GM21529 (cell line): ENCODE measurements around the gene FYCO1.
A peak's percentile ranks its signal among the peaks of the same experiment; 100 is the strongest.

ENCODE experiments used
- ATAC-seq: cut with Tn5 transposase; IDR thresholded peaks from one replicate; pipeline ENCODE4 v1.9.1; 2021; ENCODE audit not compliant: unreplicated experiment

FYCO1 gene

GRCh38 chr3:45944830-45945620 is 50.6 kb downstream of the FYCO1 start:
- no peak for ATAC-seq

- ATAC-seq: no peak
Observed at GRCh38 chr3:45943207-45943846, 52.3 kb downstream of the FYCO1 start, which contains the start of gene CXCR6. Gene CXCR6, plus strand, starts transcription at chr3:45943464. Its CDS starts 3,018 bp downstream, at chr3:45946482.

DNA sequence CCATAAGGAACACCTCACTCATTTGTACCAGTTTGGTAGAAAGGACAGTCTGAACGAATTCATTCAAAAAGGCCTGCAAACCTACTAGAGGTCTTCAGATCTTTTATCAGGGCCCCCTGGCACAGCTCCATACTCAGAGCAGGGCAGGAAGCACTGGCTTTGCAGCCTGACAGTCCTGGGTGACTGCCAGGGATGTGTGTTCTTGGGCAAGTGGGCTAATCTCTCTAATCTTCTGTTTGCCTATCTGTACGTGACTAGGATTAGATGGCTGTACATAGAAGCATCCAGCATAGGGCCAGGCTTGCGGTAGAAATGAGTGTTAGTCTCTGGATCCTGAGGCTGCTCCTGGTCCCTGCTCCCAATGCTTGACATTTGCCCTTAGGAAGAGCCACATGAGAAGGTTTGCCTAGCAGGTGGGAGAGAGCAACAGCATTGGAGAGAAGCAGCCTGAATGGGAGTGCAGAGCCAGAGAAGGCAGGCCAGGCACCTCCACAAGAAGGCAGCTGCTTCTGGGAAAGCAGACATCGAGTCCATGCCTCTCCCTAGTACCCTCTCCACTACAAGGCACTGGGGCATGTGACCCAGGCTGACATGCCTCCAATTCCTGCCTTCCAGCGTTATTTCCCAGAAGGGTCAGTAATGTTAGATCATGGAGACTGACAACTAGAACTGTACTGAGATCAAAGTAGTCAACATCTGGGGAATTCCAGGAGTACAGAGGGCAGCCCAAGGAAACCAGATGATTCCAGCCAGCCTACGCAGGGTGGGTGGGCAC is 53.4 kb downstream of the FYCO1 start:
- ATAC-seq: no peak

- ATAC-seq: no peak
Observed at GRCh38 chr3:45940781-45941365, 54.8 kb downstream of the FYCO1 start.

GRCh38 chr3:45940004-45940780 is 55.4 kb downstream of the FYCO1 start:
- no peak for ATAC-seq

- ATAC-seq: peak; percentile 7
Observed at GRCh38 chr3:45939341-45939771, 56.3 kb downstream of the FYCO1 start.

GRCh38 chr3:45938864-45939263 is 56.8 kb downstream of the FYCO1 start:
- ATAC-seq: peak; percentile 67

DNA sequence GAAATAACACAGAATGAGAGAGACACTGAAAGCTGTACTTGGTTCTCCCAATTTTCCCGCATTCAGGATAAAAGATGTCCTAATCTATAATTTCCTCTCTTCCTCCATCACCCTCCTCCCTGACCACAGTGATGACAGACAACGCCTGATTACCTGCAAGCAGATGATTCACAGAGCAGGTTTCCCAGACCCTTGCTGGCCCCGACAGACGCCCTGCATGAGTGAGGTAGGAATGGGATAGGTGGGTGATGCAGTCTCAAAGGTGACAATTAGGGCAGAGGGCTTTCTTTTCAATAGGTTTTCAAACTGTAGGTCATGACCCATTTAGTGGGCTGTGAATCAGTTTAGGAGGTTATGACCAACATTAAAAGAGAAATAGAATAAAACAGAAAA is 57.6 kb downstream of the FYCO1 start:
- ATAC-seq: no peak

GRCh38 chr3:45937206-45938042 is 58.2 kb downstream of the FYCO1 start:
- no peak for ATAC-seq

DNA sequence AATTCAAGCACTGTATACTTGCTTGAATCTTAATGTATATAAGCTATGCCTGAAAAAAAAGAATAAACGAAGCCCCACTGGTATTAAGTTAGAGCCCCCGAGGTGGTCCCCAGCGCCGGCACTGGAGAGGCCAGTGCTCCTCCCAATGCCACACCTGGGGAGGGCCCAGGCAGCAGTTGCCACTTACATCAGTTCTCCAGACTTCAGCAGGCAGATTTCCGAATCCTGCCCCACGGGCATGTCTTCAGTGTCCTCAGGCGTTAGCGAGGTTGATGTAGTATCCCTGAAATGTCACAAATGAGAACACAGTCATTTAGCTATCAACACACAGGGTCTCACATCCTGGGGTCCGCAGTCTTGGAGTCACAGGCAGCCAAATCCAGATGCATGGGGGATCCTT is 59.4 kb downstream of the FYCO1 start:
- ATAC-seq: no peak

GRCh38 chr3:45933591-45933990 is 62.0 kb downstream of the FYCO1 start:
- no peak for ATAC-seq

DNA sequence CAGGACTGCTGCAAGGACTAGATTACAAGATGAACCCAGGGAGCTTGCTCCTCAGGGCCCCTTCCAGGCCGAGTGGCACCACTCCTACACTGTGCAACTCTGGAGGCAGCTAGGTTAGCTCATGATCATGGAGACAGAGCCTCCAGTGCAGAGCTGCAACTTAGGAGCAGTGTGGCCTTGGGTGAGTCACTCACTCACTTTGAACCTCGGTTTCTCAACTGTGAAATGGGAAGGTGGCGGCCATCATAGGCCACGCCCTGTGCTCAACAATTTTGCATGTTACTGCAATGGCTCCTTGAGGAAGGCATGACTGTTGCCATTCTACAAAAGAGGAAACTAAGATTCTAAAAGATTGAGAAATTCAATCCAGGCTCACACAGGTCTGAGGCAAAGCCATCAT is 63.5 kb downstream of the FYCO1 start:
- no peak for ATAC-seq

DNA sequence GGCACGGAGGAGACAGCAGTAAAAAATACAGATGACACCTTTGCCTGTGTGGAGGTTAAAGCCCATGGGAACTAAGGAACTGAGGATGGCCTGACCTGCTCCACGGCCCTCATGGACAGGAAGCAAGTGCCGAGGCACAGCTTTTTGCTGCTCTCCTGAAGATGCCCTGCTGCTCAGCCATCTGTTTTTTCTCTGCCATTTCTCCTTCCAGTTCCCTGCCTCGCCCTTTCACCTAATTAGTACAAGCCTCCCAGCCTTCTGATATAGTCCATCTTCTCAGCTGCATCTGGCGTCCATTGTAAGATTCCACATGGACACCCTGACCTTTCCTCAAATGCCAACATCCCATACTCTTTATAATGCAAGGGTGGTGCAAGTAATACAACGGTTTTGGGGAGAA is 64.1 kb downstream of the FYCO1 start:
- ATAC-seq: no peak

DNA sequence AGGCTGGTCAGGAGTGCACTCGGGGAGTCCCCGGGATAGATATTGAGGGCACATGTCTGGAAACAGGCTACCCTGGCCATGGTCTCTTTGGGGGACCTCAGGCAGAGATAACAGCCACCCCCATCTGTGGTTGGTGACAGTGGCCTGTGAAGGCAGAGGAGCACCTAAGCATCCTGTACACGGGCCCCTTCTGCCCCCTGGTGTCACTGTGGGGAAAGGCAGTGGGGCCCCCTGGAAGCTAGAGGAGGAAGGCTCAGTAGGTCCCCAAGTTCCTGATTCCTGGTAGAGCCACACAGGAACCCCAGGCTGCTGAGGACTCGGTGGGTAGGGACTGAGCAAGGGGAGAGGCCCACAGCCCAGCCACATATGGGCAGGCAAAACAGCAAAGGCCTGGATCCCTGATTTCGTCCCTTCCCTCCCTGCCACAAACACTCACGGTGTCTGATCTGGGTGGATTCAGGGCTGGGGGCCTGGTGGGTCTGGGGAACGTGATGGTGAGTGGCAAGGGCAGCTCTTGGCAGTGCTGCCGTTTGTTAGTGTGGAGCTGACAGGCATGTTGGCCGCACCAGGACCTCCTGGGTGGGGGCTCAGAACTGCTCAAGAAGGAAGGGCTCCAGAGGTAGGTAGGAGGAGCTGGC is 66.5 kb downstream of the FYCO1 start:
- peak; percentile 55 for ATAC-seq

DNA sequence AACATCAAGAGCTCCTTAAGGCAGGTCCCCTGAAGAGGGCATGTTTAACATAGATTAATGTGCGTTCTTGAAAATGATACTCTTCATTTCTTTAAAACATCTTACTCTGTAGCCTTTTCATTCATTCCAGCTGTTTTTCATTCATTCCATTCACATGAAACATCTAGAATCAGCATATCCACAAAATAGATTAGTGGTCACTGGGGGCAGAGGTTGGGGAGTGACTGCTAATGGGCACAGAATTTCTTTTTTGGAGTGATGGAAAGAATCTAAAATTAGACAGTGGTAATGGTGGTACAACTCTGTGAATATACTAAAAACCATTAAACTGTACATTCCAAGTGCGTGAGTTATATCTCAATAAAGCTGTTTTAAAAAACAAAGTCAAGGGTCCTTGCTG is 67.7 kb downstream of the FYCO1 start:
- ATAC-seq: no peak

GRCh38 chr3:45923755-45924154 is 71.9 kb downstream of the FYCO1 start:
- ATAC-seq: no peak

- ATAC-seq: no peak
Observed at GRCh38 chr3:45922950-45923590, 72.6 kb downstream of the FYCO1 start.

DNA sequence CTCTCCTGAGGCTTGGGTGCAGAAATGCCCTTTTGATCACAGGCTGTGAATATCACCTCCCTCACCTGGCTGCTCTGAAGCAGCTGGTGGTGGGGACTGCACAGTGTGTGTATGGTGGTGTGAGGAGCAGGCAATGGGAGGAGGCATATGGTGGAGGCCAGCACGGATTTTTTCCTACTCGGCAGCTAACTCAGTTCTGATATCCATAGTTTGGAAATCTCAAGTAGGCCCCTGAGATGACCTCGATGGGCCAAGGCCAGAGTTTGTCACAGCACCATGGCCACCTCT is 73.6 kb downstream of the FYCO1 start:
- ATAC-seq: no peak
